SK-N-SH treated with all-trans-retinoic acid at 6 μM for 48 hours (cell line): ENCODE results near the gene RAB7B.

Experiments used
- ESRRG ChIP-seq: fragments of 250-450 bp; sonication (Bioruptor Pico); IDR thresholded peaks from 2 replicates; pipeline ENCODE4 v1.6.1; 2021; ENCODE audit warnings: mild to moderate bottlenecking
- RARB ChIP-seq: fragments of 250-450 bp; sonication (Bioruptor Pico); IDR thresholded peaks from 2 replicates; pipeline ENCODE4 v1.8.0; 2021; ENCODE audit warnings: mild to moderate bottlenecking, moderate library complexity
- TCF4 ChIP-seq: fragments of 250-450 bp; sonication (Bioruptor Pico); IDR thresholded peaks from 2 replicates; pipeline ENCODE4 v1.8.0; 2021; ENCODE audit warnings: mild to moderate bottlenecking, moderate library complexity, borderline replicate concordance
- ZC3H10 ChIP-seq: fragments of 250-450 bp; sonication (Bioruptor Pico); IDR thresholded peaks from 2 replicates; pipeline ENCODE4 v1.5.1; 2021; ENCODE audit warnings: mild to moderate bottlenecking, moderate library complexity
- ZFP3 ChIP-seq: fragments of 250-450 bp; sonication (Bioruptor Pico); IDR thresholded peaks from 2 replicates; pipeline ENCODE4 v1.5.0; 2020; ENCODE audit warnings: mild to moderate bottlenecking, moderate library complexity
- ZFP30 ChIP-seq: fragments of 450-650 bp; formaldehyde crosslinking; IDR thresholded peaks from 2 replicates; pipeline ENCODE4 v1.5.0; 2022; ENCODE audit warnings: mild to moderate bottlenecking, moderate library complexity
- ZNF8 ChIP-seq: fragments of 450-650 bp; formaldehyde crosslinking; IDR thresholded peaks from 2 replicates; pipeline ENCODE4 v1.5.0; 2020; ENCODE audit warnings: mild to moderate bottlenecking, moderate library complexity
- TF ChIP-seq, protein P1 (sequence below): fragments of 250-450 bp; sonication (Bioruptor Pico); IDR thresholded peaks from 2 replicates; pipeline ENCODE4 v1.8.0; 2020; ENCODE audit warnings: mild to moderate bottlenecking, moderate library complexity, borderline replicate concordance

DNA sequence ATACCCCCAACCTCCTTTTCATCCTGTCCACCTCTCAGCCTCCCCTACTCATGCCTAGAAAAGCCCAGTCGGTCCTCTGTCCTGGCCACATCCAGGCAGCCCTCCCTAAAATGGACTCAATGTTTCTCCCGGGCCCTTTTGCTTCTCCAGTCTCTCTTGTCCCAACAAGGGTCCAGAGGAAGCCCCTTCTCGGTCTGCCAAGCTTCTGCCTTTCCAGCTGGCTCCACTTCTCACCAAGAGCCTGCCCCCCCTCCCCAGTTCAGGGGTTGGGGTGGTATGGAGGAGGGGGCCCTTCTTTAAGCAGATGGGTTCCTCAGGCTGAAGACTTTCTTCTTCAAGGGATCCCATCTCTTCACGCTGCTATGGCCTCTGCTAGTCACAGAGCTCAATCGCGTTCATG lies 23.9 kb downstream of the RAB7B start:
- TF ChIP-seq RARB (CRISPR knock-in tag) (no peak), TCF4 (CRISPR knock-in tag) (no peak), ESRRG (CRISPR knock-in tag) (no peak), ZNF8 (CRISPR knock-in tag) (no peak), ZC3H10 (CRISPR knock-in tag) (no peak), ZFP3 (no peak), ZFP30 (CRISPR knock-in tag) (no peak)
- TF ChIP-seq, protein P1, sequence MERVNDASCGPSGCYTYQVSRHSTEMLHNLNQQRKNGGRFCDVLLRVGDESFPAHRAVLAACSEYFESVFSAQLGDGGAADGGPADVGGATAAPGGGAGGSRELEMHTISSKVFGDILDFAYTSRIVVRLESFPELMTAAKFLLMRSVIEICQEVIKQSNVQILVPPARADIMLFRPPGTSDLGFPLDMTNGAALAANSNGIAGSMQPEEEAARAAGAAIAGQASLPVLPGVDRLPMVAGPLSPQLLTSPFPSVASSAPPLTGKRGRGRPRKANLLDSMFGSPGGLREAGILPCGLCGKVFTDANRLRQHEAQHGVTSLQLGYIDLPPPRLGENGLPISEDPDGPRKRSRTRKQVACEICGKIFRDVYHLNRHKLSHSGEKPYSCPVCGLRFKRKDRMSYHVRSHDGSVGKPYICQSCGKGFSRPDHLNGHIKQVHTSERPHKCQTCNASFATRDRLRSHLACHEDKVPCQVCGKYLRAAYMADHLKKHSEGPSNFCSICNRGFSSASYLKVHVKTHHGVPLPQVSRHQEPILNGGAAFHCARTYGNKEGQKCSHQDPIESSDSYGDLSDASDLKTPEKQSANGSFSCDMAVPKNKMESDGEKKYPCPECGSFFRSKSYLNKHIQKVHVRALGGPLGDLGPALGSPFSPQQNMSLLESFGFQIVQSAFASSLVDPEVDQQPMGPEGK: no peak
